ENCODE data around the gene C6orf52.

DNA sequence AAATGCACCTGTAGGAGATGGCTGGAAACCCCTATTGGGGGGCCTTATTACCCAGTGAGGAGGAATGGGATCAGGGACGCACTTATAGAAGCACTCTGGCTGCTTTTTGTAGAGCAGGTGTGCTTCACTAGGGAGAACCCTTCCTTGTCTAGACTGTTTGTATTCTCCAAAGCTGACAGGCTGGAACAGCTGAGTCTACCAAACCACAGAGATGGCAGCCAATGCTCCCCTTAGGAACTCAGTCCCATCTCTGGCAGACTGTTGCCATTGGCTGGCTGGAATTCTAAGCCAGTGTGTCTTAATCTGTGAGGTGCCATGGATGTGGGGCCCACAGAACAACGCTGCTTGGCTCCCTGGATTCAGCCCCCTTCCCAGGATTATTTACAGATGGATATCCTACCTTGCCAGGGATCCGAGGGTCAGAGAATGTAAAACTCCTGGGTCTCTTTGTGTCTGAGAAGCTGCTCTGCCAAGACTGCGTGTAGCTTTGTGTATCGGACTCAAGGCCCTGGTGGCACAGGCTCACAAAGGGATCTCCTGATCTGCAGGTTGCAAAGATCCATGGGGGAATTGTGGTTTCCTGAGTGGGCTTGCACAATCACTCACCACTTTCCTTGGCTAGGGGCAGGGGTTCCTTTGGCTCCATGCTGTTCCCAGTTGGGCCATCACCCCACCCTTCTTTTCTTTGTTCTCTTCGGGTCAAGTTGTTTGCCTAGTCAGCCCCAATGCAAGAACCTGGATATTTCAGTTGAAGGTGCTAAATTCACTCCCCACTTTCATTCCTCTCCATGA lies 26.1 kb downstream of the C6orf52 start:
- TF ChIP-seq CTCF (IDR thresholded peaks at IDR 0.05; ENCODE audit: extremely low read depth in 1 of 2, insufficient read depth in 1 of 2, low read depth in 1 of 2, low read length in 2 of 2) (no peak), POLR2A (IDR thresholded peaks at IDR 0.05; ENCODE audit: low read depth, low read length) (no peak), MYC (IDR thresholded peaks at IDR 0.05; ENCODE audit: low read depth, low read length) (no peak), POLR2AphosphoS5 (IDR thresholded peaks at IDR 0.05; ENCODE audit: insufficient read depth, low read depth, low read length) (no peak)

Measured in endothelial cell of umbilical vein (primary cell).